ENCODE data around the gene ZKSCAN8.
"Not testable (repeated sequence)": the region's sequence is repeated elsewhere in the genome, so short reads cannot be mapped to it uniquely, and the experiment has no call there.

Gene ZKSCAN8

DNA sequence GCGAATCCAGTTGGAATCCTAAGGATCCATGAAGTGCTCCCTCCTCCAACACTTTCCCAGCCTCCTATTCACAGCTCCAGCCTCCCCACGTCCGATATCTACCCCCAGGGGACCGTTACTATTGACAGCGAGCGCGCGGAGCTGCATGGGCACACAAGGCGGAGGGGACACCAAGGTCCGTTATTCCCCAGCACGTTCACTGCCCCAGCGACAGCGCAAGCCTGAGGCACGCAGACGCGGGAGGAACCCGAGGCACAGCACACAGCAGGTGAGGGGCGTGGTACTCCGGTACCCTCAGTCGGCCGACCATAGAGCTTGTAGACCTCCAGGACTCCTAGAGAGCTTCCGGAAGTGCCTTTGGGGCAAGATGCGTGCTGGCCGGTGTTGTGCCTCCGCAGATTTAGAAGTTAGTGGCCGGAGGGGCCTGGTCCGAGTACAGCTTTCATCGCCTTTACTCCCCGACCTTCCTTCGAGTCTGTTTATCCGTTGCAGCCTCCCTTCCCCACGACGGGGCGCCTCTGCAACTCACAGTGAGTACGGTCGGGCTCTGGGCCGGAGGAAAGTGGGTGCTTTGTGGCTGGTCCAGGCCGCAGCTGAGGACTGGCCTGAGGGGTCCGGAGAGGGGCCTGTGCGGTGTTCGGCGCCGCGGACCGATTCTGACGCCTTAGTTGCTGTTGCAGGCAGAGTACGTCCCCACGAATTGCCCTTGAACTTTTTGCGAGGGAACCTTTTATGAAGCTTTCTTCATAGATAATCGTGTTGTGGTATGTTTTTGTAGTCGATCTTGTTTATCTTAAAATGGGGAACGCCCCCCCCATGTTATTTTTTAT lies at the start of gene ZKSCAN8:
Gene ZKSCAN8, plus strand, starts transcription at position 384 of the 830 bp plus-strand sequence. CDS start 6,525 bp downstream, outside the sequence.
- DNase-seq = peak; percentile 98

DNA sequence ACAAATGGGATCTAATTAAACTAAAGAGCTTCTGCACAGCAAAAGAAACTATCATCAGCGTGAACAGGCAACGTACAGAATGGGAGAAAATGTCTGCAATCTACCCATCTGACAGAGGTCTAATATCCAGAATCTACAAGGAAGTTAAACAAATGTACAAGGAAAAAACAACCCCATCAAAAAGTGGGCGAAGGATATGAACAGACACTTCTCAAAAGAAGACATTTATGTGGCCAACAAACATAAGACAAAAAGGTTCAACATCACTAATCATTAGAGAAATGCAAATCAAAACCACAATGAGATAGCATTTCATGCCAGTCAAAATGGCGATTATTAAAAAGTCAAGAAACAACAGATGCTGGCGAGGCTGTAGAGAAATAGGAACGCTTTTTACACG lies 39.5 kb upstream of the ZKSCAN8 start:
- not testable (repeated sequence) for DNase-seq

DNA sequence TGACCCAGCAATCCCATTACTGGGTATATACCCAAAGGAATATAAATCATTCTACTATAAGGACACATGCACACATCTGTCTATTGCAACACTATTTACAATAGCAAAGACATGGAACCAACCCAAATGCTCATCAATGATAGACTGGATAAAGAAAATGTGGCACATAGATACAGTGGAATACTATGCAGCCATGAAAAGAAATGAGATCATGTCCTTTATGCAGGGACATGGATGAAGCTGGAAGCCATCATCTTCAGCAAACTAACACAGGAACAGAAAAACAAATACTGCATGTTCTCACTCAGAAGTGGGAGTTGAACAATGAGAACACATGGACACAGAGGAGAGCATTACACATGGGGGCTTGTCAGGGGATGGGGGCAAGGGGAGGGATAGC lies 39.0 kb upstream of the ZKSCAN8 start:
- DNase-seq = not testable (repeated sequence)

DNA sequence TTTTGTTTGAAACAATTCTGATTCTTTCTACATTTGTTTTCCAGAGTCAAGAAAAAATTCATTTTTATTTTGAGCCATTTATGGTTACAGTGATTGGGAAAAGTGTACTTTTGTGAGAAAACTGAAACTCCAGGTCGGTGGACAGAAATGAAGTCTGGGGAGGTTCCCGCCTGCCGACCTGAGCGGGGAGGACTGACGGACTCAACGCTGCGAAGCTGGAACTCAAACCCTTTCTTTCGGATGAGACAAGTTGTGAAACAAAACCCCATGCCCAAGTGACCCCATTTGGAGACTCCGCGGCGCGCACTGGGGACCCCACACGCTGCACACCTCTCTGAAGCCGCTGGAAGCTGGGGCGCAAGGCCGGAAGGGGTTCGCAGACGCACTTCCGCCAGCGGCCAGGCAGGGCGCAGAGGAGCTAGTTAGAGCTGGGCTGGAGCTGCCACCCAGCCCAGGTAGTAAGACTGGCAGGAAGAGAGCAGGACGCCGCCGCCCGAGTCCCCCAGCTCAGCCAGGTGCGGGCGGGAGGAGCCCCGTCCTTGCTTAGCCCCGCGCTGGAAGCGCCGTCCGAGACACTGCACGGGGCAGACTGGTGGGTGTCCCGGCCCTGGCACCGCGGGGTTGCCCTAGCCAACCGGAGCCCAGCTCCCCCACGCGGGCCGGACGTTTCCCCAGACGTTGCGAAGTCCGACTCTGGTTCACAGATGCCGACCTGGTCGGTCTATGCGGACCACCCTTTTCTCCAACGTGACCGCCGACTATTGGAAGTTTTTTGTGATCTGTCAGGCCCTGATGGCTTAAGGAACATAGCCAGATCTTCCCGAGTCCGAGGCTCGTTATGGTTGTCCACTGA lies 37.1 kb upstream of the ZKSCAN8 start:
- peak; percentile 87 for DNase-seq

DNA sequence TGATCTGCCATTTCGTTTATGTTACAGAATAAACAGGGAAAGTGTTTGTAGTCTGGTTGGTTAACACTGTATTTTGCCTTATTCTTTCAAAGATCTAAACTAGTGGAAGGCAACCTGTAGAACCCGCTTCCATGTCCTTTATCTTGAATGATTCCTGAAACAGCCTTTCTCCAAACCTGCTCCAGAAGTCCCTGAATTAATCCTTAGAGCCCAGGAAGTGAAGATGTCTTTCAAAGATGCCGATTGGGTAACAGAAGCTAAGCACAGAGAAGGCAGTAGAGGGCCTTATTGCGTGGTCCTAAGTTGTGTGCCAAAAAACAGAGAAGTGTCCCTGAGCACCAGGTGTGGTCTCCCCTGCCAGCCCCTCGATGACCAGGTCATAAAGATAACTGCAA lies 36.4 kb upstream of the ZKSCAN8 start:
- peak; percentile 29 for DNase-seq

DNA sequence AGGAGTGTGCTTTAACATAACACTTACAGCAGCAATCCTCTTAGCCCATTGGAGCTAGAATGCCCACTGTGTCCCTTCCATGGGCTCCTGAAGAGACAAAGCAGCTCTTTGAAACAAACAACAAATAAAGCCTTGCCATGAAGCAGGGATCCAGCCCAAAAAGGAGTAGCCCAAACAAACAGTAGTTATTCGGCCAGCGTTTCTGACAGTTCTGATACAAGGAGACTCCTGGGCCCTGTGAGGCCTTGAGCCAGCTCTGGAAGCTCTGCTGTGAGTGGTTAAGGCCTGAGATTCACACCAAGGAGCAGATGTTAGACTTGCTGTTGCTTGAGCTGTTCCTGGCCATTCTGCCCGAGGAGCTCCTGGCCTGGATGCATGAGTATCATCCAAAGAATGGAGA lies 34.2 kb upstream of the ZKSCAN8 start:
- no peak for DNase-seq

DNA sequence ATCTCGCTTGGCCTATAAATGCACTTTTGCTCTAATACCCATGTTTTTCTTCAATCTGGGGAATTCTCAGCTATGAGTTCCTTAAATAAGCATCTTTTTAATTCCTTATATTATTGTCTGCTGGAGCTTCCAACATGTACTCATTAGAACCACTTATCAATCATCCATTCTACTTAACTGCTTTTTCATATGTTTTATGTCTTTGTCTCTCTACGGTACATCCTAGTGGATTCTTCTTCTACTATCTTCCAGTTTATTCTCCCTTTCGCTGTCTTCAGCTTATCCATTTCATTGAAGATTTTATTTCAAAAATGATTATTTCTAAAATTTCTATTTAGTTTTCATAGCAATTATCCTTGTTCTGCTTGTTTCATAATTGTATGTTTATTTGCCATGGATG lies 29.7 kb upstream of the ZKSCAN8 start:
- DNase-seq = no peak

DNA sequence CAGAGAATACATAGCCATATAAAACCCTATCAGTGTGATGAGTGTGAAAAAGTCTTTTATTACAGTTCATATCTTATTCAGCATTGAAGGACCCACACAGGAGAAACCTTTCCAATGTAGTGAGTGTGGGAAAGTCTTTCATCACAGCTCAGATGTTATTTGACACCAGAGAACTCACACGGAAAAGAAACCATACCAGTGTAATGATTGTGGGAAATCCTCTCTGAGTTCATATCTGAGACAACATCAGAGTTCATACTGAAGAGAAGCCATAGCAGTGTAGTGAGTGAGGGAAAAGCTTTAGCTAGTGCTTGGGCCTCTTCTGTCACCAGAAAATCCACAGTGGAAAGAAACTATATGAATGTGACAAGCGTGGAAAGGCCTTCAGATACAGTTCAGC lies 25.9 kb upstream of the ZKSCAN8 start:
- no peak for DNase-seq

DNA sequence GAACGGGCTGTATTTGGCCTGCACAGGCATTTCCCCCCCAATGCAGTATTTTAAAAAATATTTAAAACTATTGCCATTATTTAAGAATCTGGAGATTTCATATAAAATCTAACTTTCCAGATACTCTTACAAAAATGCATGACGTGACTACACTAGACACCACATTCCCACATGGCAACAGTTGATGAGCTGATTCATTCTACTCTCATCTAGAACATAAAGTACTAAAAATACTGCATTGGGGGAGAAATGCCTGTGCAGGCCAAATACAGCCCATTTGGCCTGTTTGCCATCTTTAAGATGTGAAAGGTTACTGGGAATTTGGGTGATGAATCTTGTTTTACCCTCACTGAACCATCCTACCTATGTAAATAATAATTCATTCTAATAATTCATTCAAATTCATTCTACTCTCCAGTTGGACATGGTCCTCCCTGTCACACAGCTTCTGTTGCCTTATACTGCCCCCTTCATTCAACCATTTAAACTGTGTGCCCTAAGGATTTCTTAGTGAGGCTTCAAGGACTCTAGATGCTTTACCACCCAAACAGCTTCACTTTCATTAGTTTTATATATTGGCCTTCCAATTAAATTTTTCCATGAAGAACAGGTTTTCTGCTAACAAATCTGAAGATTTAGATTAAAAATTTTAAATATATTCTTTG lies 24.2 kb upstream of the ZKSCAN8 start:
- DNase-seq = no peak

DNA sequence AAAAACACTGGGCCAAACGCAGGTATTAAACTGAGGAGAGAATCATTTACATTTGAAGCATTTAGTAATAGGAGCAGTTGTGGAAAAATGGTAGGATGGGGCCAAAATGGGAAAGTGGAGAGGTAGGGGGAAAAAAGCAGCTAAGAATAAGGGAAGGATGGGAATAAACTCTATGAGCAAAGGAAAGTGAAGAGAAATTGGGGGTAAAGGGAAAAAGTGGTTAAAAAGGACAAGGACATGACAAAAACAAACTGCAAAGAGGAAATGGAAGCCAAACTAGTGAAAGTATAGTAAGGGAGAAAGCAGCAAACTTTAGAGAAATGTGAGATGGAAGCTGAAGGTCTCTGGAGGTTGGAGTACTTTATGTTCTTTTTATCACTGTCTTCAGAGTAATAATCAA lies 23.5 kb upstream of the ZKSCAN8 start:
- no peak for DNase-seq

DNA sequence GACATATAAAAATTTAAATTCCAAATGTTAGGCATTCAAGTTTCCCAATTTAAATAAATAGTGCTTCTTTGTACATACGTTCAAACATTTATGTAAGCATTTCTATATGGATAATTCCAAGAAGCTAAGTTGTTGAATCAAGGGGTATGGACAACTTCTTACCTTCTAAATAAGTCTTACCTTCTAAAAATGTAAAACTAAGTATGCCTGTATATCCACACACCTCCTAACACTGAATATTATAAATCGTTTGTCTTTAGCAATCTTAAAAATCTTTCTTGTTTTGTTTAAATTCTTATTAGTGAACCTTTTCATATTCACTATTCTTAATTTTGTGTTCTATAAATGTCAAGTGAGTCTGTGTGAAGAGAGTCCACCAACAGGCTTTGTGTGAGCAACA lies 19.8 kb upstream of the ZKSCAN8 start:
- no peak for DNase-seq

DNA sequence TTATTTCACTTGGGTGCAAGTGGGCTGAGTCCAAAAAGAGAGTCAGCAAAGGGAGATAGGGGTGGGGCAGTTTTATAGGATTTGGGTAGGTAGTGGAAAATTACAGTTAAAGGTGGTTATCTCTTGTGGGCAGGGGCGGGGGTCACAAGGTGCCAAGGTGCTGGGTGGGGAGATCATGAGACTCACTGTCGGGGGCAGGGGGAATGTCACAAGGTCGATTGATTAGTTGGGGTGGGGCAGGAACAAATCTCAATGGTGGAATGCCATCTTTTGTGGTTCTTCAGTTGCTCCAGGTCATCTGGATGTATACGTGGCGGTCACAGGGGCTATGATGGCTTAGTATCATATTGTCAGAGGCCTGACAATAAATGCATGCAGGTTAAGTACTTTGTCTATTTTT lies 19.4 kb upstream of the ZKSCAN8 start:
- DNase-seq = not testable (repeated sequence)

DNA sequence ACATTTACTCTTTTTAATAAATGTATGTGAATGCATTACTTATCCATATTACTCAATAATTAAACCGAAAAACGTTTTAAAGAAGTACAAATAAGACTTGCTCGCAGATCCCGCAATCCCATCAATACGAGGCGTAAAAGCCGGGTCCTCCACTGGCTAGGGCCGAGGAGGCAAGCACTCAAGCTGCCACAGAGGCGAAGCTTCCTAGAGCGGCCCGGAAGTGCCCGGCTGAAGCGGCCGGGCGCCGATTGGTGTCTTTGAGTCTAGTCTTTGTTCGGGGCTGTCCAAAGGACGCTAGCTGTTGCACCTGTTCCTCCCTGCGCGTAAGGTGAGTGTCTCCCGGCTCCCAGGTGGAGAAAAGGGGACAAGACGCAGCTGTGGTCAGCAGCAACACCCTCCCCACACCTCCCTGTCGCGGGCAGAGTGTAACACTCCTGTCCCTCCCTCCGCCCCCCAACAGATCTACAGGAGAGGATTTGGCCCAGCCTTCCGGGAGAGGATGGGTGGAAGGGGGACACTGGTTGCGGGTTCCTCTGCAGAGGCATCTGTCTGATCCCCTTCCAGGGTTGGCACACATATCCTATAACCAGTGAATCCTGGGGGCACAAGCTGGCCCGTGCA lies 17.2 kb upstream of the ZKSCAN8 start, which contains the start of gene ZSCAN16:
Gene ZSCAN16, plus strand, starts transcription at position 260 of the 621 bp plus-strand sequence. CDS start 835 bp downstream, outside the sequence.
- DNase-seq = peak; percentile 93

DNA sequence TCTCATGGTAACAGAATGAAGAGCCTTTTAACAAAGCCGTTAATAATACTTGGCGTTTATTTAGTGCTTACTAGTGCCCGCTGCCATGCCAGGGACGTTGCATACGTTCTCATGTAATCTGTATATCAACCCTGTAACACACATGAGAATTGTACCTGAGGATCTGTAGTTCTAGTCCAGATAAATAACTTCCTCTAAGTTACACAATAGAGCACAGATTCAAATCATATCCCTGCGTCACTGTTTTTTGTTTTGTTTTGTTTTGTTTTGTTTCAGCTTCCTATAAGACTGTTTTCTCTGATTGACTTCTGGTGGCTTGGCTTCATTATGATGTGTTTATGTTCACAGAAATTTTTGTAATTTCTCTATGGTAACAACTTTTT lies 16.7 kb upstream of the ZKSCAN8 start:
- DNase-seq = no peak

DNA sequence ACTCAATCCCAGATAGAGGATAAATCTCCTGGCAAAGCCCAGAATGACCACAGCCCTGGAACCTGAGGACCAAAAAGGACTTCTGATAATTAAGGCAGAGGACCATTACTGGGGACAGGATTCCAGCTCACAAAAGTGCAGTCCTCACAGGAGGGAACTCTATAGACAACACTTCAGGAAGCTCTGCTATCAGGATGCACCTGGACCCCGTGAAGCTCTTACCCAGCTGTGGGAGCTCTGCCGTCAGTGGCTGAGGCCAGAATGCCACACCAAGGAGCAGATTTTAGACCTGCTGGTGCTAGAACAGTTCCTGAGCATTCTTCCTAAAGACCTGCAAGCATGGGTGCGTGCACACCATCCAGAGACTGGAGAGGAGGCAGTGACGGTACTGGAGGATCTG lies 16.3 kb upstream of the ZKSCAN8 start:
- DNase-seq = no peak

DNA sequence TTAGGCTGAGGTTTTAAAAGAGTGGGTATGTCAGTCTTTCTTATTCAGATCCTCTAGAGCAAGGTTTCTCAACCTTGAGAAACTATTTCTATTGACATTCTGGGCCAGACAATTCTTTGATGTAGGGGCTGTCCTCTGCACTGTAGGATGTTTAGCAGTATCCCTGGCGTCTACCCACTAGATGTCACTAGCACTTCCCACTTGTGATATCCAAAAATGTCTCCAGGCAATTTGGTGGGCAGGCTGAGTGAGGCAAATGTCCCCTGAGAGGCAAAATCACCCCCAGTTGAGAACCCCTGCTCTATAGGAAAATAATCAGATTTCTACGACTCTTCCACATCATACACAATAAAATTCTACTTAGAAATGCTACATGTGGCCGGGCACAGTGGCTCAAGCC lies 7.7 kb upstream of the ZKSCAN8 start:
- DNase-seq = peak; percentile 51

DNA sequence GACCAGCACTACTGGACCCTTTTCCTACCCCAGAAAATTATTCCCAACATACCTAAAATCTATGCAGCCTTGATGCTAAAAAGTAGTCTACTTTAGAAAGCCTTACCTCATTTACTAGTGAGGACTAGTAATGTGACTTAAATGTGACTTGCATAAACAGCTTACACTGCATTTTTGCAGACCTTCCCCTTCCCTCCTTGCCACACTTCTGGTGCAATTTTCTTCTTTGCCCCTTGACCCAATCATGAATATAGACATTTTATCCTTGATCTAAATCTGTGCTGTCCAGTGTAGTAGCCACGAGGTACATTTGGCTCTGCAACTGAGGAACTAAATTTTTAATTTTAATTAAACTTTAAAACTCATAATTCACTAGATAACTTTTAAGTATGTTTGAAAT lies 7.0 kb upstream of the ZKSCAN8 start:
- DNase-seq = no peak

DNA sequence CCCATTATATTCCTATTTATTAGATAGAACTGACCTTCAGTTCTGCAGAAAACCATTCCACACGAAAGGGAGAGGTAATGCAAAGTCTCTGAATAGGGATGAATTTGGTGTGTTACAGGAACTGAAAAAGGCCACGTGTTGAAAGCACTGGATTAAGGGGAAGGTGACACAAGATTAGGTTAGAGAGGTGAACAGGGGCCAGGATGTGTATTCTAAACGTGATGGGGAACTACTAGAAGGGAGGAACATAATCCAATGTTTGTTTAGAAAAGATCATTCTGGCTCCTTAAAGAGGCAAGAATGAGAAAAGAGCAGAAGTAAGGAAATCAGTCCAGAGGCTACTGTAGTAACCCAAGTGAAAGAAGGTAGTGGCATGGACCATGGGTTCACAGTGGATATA lies 6.3 kb upstream of the ZKSCAN8 start:
- DNase-seq = peak; percentile 56

DNA sequence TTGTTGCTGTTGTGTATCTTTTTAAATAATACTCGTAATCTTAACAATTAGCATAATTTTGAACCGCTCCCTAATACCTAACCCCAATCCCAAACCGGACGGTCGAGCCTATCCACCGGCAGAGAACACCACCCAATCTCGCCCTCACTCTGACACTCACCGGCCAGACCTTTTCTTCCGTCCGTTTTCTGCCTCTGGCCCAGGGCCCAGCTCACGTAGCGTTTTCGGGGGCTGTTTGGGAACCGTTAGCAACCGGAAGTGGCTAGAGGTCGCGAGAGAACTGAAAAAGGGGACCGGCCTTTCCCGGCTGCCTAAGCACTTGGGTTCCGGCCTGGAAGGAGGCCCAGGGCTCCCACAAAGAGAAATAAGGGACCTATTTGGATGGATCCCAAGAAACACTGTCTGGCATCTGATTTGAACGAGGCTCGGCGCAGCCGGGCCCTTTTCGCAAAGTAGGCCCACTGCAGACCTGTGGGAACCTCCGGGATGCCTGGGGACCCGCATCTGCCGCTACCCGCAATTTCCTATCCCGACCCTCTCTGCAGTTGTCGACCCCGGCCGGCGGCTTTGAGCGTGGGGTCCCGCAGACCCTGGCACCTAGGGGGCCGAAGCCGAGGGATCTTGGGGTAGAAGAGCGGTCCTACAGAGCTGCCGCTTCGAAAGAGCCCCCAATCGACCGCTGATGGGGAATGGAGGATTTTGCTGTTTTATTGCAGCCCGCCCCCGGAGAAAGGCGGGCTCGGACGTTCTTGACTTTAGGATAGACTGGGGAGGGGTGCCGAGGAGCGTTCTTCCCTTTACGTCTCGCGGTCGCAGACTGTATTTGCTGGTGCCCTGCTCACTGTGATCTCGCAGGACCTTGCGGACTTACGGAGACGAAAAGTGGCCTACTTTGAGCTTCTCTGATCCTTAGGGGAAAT lies 4.8 kb upstream of the ZKSCAN8 start:
- DNase-seq = peak; percentile 95

DNA sequence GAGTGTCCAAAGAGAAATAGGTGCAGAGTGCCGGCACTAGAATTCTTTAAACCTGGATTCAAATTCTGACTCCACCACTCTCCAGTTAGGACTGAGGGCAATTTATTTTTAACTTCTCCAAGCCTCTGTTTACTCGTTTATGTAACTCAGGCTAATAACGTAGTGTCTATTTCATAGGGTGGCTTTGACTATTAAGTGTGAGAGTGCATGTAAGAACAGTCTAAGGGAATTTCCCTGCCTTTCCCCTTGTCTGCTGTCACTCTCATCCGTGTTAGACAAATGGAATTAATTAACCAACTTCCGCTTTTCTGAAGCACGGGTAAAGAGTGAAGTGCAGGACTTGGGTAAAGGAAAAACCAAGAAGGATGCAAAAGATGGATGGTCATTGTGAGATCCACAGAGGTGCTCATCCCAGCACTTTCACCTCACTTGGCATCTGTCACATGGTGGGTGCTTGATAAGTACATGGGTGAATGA lies 4.1 kb upstream of the ZKSCAN8 start:
- DNase-seq = peak; percentile 49

DNA sequence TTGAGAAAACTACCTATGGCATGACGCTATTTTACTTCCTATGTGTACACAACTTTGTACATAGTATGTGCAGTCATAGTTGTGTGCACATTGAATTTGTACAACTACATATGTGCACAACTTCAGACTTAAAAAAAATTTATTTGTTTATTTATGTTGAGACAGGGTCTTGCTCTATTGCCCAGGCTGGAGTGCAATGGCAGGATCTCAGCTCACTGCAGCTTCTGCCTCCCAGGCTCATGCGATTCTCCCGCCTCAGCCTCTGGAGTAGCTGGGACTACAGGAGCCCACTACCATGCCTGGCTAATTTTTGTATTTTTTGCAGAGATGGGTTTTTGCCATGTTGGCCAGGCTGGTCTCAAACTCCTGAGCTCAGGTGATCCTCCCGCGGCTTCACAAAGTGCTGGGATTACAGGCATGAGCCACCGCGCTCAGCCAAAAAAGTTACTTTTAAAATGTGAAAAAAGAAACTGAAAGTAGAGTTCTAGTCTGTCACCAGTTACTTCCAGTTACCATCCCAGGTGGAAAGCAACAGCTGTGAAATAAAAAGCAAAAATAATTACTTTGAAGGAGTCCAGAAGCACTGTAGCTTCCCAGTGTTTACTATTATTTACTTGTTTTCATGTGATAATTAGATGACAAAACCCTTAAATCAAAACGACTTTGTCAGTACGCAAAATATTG lies 1.7 kb upstream of the ZKSCAN8 start:
- DNase-seq = no peak
